ENCODE measurements around the gene GOLGA8B. TPM values are rescaled to one million over a fixed set of nuclear protein-coding genes. Genes with fewer than 3 reads are reported as not detected.

GOLGA8B gene
- total RNA-seq, 2 experiments from 2014 or later, result 71.7 to 125 TPM

- ChIA-PET CTCF (ENCODE audit: unreplicated experiment) (no interaction called here), POLR2A (interaction anchor here (1.1 kb wide), 1 partner anchor 159 kb away, joined by 3 read pairs; no protein-coding TSS in a partner anchor)
- H3K4me2 ChIP-seq (ENCODE audit: low read length), result no peak overlapping the region
- no peak for TF ChIP-seq EZH2phosphoT487 (IDR thresholded peaks at IDR 0.05; ENCODE audit: borderline replicate concordance, low read depth, low read length)
- no peak for TF ChIP-seq CTCF (conservative IDR thresholded peaks at IDR 0.05; ENCODE audit: low read length)
- peaks cover 6% of the 10 kb centered on the region for H3K4me1 ChIP-seq (ENCODE audit: insufficient read depth, low read length, poor library complexity, severe bottlenecking)
- intact Hi-C loops (cut with micrococcal nuclease; ENCODE audit: unreplicated experiment), result no loop called here
- H3K79me2 ChIP-seq (ENCODE audit: insufficient read depth, low read depth, low read length), result no peaks in the 10 kb centered on the region
- no peaks in the 10 kb centered on the region for H4K20me1 ChIP-seq (ENCODE audit: insufficient read depth, low read length)
- DNase-seq (ENCODE audit: low spot score), result no peak
- H3K4me3 ChIP-seq (ENCODE audit: low read depth, low read length, poor library complexity, severe bottlenecking), result no peak overlapping the region
- H3K27ac ChIP-seq (ENCODE audit: low read depth, low read length, poor library complexity, severe bottlenecking), result no peak overlapping the region
- no TSS peak for BruUV-seq (replicated peaks)
- no peaks in the 10 kb centered on the region for H3K36me3 ChIP-seq (ENCODE audit: insufficient read depth, low read length)
- no peaks in the 10 kb centered on the region for H3K9me2 ChIP-seq (ENCODE audit: insufficient read depth, low read length)
- no peaks in the 10 kb centered on the region for H3K9me3 ChIP-seq (ENCODE audit: low read length)
- H2AFZ ChIP-seq (ENCODE audit: low read length), result no peak overlapping the region
Observed at GRCh38 chr15:34618073-34618472, 34.6 kb upstream of the GOLGA8B start.

- CTCF ChIA-PET (ENCODE audit: unreplicated experiment), result no interaction called here
- H3K36me3 ChIP-seq (ENCODE audit: insufficient read depth, low read length), result no peaks in the 10 kb centered on the region
- no peak for TF ChIP-seq CTCF (conservative IDR thresholded peaks at IDR 0.05; ENCODE audit: low read length)
- no peak for TF ChIP-seq EZH2phosphoT487 (IDR thresholded peaks at IDR 0.05; ENCODE audit: borderline replicate concordance, low read depth, low read length)
- no peak overlapping the region for H3K27ac ChIP-seq (ENCODE audit: low read depth, low read length, poor library complexity, severe bottlenecking)
- no peaks in the 10 kb centered on the region for H3K9me3 ChIP-seq (ENCODE audit: low read length)
- DNase-seq (ENCODE audit: low spot score), result no peak
- no peaks in the 10 kb centered on the region for H3K9me2 ChIP-seq (ENCODE audit: insufficient read depth, low read length)
- BruUV-seq (replicated peaks), result no TSS peak
- H3K79me2 ChIP-seq (ENCODE audit: insufficient read depth, low read depth, low read length), result no peaks in the 10 kb centered on the region
- intact Hi-C loops (cut with micrococcal nuclease; ENCODE audit: unreplicated experiment), result no loop called here
- H3K4me2 ChIP-seq (ENCODE audit: low read length), result no peak overlapping the region
- no peak overlapping the region for H2AFZ ChIP-seq (ENCODE audit: low read length)
- H4K20me1 ChIP-seq (ENCODE audit: insufficient read depth, low read length), result no peaks in the 10 kb centered on the region
- POLR2A ChIA-PET, result no interaction called here
- H3K4me3 ChIP-seq (ENCODE audit: low read depth, low read length, poor library complexity, severe bottlenecking), result no peak overlapping the region
- peaks cover 6% of the 10 kb centered on the region for H3K4me1 ChIP-seq (ENCODE audit: insufficient read depth, low read length, poor library complexity, severe bottlenecking)
Observed at GRCh38 chr15:34616613-34617012, 33.2 kb upstream of the GOLGA8B start.

GRCh38 chr15:34613997-34614396 is 30.5 kb upstream of the GOLGA8B start:
- POLR2A ChIA-PET, result no interaction called here
- Histone ChIP-seq H3K36me3 (ENCODE audit: insufficient read depth, low read length) (no peaks in the 10 kb centered on the region), H3K4me2 (ENCODE audit: low read length) (no peak overlapping the region), H3K4me3 (ENCODE audit: low read depth, low read length, poor library complexity, severe bottlenecking) (no peak overlapping the region), H3K9me3 (ENCODE audit: low read length) (no peaks in the 10 kb centered on the region), H3K9me2 (ENCODE audit: insufficient read depth, low read length) (no peaks in the 10 kb centered on the region), H4K20me1 (ENCODE audit: insufficient read depth, low read length) (no peaks in the 10 kb centered on the region), H3K27ac (ENCODE audit: low read depth, low read length, poor library complexity, severe bottlenecking) (no peak overlapping the region), H3K4me1 (ENCODE audit: insufficient read depth, low read length, poor library complexity, severe bottlenecking) (no peaks in the 10 kb centered on the region), H3K79me2 (ENCODE audit: insufficient read depth, low read depth, low read length) (no peaks in the 10 kb centered on the region), H2AFZ (ENCODE audit: low read length) (no peak overlapping the region)
- no peak for DNase-seq (ENCODE audit: low spot score)
- CTCF ChIA-PET (ENCODE audit: unreplicated experiment), result no interaction called here
- BruUV-seq (replicated peaks), result no TSS peak
- intact Hi-C loops (cut with micrococcal nuclease; ENCODE audit: unreplicated experiment), result no loop called here
- TF ChIP-seq CTCF (conservative IDR thresholded peaks at IDR 0.05; ENCODE audit: low read length), result no peak
- TF ChIP-seq EZH2phosphoT487 (IDR thresholded peaks at IDR 0.05; ENCODE audit: borderline replicate concordance, low read depth, low read length), result no peak

All from OCI-LY7 (cell line).